GM23338 (cell line): ENCODE measurements around the gene LRRN4. TPM values are rescaled to one million over a fixed set of nuclear protein-coding genes. Genes with fewer than 3 reads are reported as not detected.

Experiments
- ATAC-seq: fragments of 200-7000 bp; cut with Tn5 transposase; 3 replicates; pipeline ENCODE4 v1.9.1; 2020
- DNase-seq: peaks from one replicate; pipeline ENCODE4 v3.0.0-alpha.2; 2015; ENCODE audit warnings: low spot score
- H2AFZ ChIP-seq: fragments of 200-600 bp; sonication (generic); 2 replicates; pipeline ENCODE4 v1.8.0; 2016; ENCODE audit warnings: antibody characterized with exemption, mild to moderate bottlenecking, moderate library complexity
- H3F3A ChIP-seq: fragments of 200-600 bp; sonication (generic); replicated peaks from 2 replicates; pipeline ENCODE4 v1.8.0; 2017; ENCODE audit warnings: antibody characterized with exemption, mixed run types, low read depth
- H3K27ac ChIP-seq: fragments of 200-600 bp; sonication (generic); 2 replicates; pipeline ENCODE4 v1.6.1; 2016; ENCODE audit warnings: low read depth
- H3K27me3 ChIP-seq: fragments of 200-600 bp; sonication (generic); 2 replicates; pipeline ENCODE4 v1.8.0; 2016; ENCODE audit warnings: mild to moderate bottlenecking, mixed run types, moderate library complexity; ENCODE audit not compliant: insufficient read depth
- H3K36me3 ChIP-seq: fragments of 200-600 bp; sonication (generic); 2 replicates; pipeline ENCODE4 v1.8.0; 2016; ENCODE audit warnings: mild to moderate bottlenecking; ENCODE audit not compliant: insufficient read depth
- H3K4me1 ChIP-seq: fragments of 200-600 bp; sonication (generic); 2 replicates; pipeline ENCODE4 v1.8.0; 2016; ENCODE audit warnings: mild to moderate bottlenecking, moderate library complexity; ENCODE audit not compliant: insufficient read depth
- H3K4me2 ChIP-seq: fragments of 200-600 bp; sonication (generic); 2 replicates; pipeline ENCODE4 v1.7.1; 2017; ENCODE audit warnings: mixed run types
- H3K4me3 ChIP-seq: fragments of 200-600 bp; sonication (generic); 2 replicates; pipeline ENCODE4 v1.6.1; 2016; ENCODE audit warnings: mixed run types
- H3K79me2 ChIP-seq: fragments of 200-600 bp; sonication (generic); replicated peaks from 2 replicates; pipeline ENCODE4 v1.8.0; 2017; ENCODE audit warnings: mild to moderate bottlenecking; ENCODE audit not compliant: insufficient read depth
- H3K9me2 ChIP-seq: fragments of 200-600 bp; sonication (generic); 2 replicates; pipeline ENCODE4 v1.8.0; 2017; ENCODE audit not compliant: insufficient read depth
- H4K20me1 ChIP-seq: fragments of 200-600 bp; sonication (generic); replicated peaks from 2 replicates; pipeline ENCODE4 v1.8.0; 2017; ENCODE audit warnings: mild to moderate bottlenecking; ENCODE audit not compliant: insufficient read depth
- H3K27ac Mint-ChIP-seq: 2 replicates; pipeline ENCODE4 v1.8.0; 2020; ENCODE audit warnings: inconsistent platforms, mild to moderate bottlenecking, moderate library complexity, mixed read lengths
- H3K27me3 Mint-ChIP-seq: 3 replicates; pipeline ENCODE4 v1.8.0; 2022; ENCODE audit warnings: low read depth, mild to moderate bottlenecking, moderate library complexity, mixed read lengths, inconsistent platforms; ENCODE audit not compliant: insufficient read depth, poor library complexity
- H3K36me3 Mint-ChIP-seq: 3 replicates; pipeline ENCODE4 v1.8.0; 2021; ENCODE audit warnings: low read depth, mild to moderate bottlenecking, inconsistent platforms, moderate library complexity, mixed read lengths
- H3K4me1 Mint-ChIP-seq: 3 replicates; pipeline ENCODE4 v1.8.0; 2020; ENCODE audit warnings: mild to moderate bottlenecking, inconsistent platforms, mixed read lengths
- H3K4me3 Mint-ChIP-seq: 3 replicates; pipeline ENCODE4 v1.8.0; 2021; ENCODE audit warnings: moderate library complexity, mild to moderate bottlenecking, inconsistent platforms, mixed read lengths
- H3K9me3 Mint-ChIP-seq: 3 replicates; pipeline ENCODE4 v1.8.0; 2020; ENCODE audit warnings: moderate library complexity, mild to moderate bottlenecking, inconsistent platforms, mixed read lengths
- CREB1 ChIP-seq: fragments of 250-450 bp; sonication (Bioruptor Pico); IDR thresholded peaks from 2 replicates; pipeline ENCODE4 v1.5.0; 2020; ENCODE audit warnings: low read depth, mild to moderate bottlenecking, moderate library complexity
- EZH2phosphoT487 ChIP-seq: fragments of 200-600 bp; sonication (generic); IDR thresholded peaks from one replicate; pipeline ENCODE4 v1.8.1; 2018; ENCODE audit warnings: antibody characterized with exemption; ENCODE audit not compliant: unreplicated experiment
- JUNB ChIP-seq: IDR thresholded peaks from one replicate; pipeline ENCODE4 v1.6.1; 2016; ENCODE audit warnings: antibody characterized with exemption; ENCODE audit not compliant: unreplicated experiment
- NANOG ChIP-seq: IDR thresholded peaks from 2 replicates; pipeline ENCODE4 v1.6.1; 2016; ENCODE audit warnings: antibody characterized with exemption, borderline replicate concordance
- POLR2AphosphoS5 ChIP-seq: IDR thresholded peaks from 2 replicates; pipeline ENCODE4 v1.6.1; 2016; ENCODE audit warnings: antibody characterized with exemption, low read depth
- ZNF114 ChIP-seq: fragments of 250-450 bp; sonication (Bioruptor Pico); IDR thresholded peaks from 2 replicates; pipeline ENCODE4 v1.5.0; 2020; ENCODE audit warnings: mild to moderate bottlenecking, moderate library complexity
- ZNF331 ChIP-seq: fragments of 250-450 bp; sonication (Bioruptor Pico); IDR thresholded peaks from 2 replicates; pipeline ENCODE4 v1.5.0; 2020; ENCODE audit warnings: low read depth, mild to moderate bottlenecking, moderate library complexity
- polyA plus RNA-seq: library from polyadenylated mRNA; unstranded; fragments of >200 nt; fragmentation: Nextera tagmentation; extraction: Ambion mirVana; gene quantifications from 2 replicates; pipeline ENCODE4 v1.2.1, GENCODE V29; 2016
- total RNA-seq: library from RNA; depleted of rRNA; stranded (reverse); fragments of >200 nt; shearing (Covaris generic); gene quantifications from 2 replicates; pipeline ENCODE4 v1.2.3, GENCODE V29; 2014
- TF ChIP-seq, protein P1 (sequence below): fragments of 250-450 bp; sonication (Bioruptor Pico); IDR thresholded peaks from 2 replicates; pipeline ENCODE4 v1.5.0; 2020; ENCODE audit warnings: mild to moderate bottlenecking, moderate library complexity
- TF ChIP-seq, protein P2 (sequence below), 2 experiments: fragments of 200-600 bp in 1 of 2; sonication (generic) in 1 of 2; conservative IDR thresholded peaks; 2 replicates each; pipeline versions ENCODE4 v1.5.1 to v1.6.1; 2016 to 2017; ENCODE audit warnings: antibody characterized with exemption in 2 of 2, low read depth in 2 of 2, mild to moderate bottlenecking in 2 of 2, moderate library complexity in 1 of 2
- TF ChIP-seq, protein P3 (sequence below): IDR thresholded peaks from 2 replicates; pipeline ENCODE4 v1.6.1; 2016; ENCODE audit warnings: antibody characterized with exemption

The LRRN4 gene
- total and polyA plus RNA-seq, 2 experiments from 2014 or later, result 0.21 to 2.2 TPM

DNA sequence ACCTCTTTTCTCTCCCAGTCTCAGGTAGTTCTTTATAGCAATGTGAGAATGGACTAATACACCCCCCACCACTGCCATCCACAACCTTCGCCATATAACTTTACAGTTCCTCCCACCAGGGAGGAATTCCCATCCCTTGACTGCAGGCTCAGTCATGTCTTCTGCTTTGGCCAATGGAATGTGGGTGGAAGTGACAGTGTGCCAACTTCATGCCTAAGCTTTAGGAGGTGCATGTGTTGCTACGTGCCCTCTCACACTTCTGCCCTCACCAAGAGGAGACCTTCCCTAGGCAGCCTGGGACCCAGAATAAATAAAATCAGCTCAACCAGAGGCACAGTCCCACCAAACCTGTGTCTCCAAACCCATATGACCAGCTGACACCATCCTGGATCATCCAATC, 33.0 kb upstream of the LRRN4 start (continued):
- TF ChIP-seq, protein P1, sequence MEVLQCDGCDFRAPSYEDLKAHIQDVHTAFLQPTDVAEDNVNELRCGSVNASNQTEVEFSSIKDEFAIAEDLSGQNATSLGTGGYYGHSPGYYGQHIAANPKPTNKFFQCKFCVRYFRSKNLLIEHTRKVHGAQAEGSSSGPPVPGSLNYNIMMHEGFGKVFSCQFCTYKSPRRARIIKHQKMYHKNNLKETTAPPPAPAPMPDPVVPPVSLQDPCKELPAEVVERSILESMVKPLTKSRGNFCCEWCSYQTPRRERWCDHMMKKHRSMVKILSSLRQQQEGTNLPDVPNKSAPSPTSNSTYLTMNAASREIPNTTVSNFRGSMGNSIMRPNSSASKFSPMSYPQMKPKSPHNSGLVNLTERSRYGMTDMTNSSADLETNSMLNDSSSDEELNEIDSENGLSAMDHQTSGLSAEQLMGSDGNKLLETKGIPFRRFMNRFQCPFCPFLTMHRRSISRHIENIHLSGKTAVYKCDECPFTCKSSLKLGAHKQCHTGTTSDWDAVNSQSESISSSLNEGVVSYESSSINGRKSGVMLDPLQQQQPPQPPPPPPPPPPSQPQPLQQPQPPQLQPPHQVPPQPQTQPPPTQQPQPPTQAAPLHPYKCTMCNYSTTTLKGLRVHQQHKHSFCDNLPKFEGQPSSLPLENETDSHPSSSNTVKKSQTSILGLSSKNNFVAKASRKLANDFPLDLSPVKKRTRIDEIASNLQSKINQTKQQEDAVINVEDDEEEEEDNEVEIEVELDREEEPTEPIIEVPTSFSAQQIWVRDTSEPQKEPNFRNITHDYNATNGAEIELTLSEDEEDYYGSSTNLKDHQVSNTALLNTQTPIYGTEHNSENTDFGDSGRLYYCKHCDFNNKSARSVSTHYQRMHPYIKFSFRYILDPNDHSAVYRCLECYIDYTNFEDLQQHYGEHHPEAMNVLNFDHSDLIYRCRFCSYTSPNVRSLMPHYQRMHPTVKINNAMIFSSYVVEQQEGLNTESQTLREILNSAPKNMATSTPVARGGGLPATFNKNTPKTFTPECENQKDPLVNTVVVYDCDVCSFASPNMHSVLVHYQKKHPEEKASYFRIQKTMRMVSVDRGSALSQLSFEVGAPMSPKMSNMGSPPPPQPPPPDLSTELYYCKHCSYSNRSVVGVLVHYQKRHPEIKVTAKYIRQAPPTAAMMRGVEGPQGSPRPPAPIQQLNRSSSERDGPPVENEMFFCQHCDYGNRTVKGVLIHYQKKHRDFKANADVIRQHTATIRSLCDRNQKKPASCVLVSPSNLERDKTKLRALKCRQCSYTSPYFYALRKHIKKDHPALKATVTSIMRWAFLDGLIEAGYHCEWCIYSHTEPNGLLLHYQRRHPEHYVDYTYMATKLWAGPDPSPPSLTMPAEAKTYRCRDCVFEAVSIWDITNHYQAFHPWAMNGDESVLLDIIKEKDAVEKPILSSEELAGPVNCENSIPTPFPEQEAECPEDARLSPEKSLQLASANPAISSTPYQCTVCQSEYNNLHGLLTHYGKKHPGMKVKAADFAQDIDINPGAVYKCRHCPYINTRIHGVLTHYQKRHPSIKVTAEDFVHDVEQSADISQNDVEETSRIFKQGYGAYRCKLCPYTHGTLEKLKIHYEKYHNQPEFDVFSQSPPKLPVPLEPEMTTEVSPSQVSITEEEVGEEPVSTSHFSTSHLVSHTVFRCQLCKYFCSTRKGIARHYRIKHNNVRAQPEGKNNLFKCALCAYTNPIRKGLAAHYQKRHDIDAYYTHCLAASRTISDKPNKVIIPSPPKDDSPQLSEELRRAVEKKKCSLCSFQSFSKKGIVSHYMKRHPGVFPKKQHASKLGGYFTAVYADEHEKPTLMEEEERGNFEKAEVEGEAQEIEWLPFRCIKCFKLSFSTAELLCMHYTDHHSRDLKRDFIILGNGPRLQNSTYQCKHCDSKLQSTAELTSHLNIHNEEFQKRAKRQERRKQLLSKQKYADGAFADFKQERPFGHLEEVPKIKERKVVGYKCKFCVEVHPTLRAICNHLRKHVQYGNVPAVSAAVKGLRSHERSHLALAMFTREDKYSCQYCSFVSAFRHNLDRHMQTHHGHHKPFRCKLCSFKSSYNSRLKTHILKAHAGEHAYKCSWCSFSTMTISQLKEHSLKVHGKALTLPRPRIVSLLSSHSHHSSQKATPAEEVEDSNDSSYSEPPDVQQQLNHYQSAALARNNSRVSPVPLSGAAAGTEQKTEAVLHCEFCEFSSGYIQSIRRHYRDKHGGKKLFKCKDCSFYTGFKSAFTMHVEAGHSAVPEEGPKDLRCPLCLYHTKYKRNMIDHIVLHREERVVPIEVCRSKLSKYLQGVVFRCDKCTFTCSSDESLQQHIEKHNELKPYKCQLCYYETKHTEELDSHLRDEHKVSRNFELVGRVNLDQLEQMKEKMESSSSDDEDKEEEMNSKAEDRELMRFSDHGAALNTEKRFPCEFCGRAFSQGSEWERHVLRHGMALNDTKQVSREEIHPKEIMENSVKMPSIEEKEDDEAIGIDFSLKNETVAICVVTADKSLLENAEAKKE (CRISPR knock-in tag), result no peak
- no peak for TF ChIP-seq POLR2AphosphoS5
- no peak for TF ChIP-seq JUNB
- no peak for TF ChIP-seq ZNF331 (CRISPR knock-in tag)

DNA sequence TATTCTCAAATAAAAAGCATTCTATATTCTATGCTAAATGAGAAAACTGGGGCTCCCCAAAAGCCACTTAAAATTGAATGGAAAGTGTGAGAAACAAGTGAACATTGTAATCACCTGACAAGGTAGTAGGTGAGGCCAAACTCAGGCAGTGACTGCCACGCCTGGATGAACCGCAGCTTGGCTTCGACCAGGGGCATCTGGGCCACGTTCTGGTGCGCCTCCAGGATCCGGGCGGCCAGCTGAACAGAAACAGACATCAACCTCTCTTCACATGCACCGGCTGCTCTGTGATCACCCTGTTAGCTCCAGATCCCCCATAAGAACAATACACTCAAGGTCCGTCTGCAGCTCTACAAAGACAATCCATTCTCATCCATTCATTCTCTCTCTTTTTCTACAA, 30.1 kb upstream of the LRRN4 start:
- Histone ChIP-seq H3F3A (no peaks in the 10 kb centered on the region; the same call in 1 of the 2 replicates), H3K4me3 (no peak overlapping the region), H3K27ac (no peak overlapping the region), H3K36me3 (peaks cover 7% of the 10 kb centered on the region), H4K20me1 (no peaks in the 10 kb centered on the region), H3K79me2 (no peaks in the 10 kb centered on the region), H3K4me2 (no peak overlapping the region), H2AFZ (no peak overlapping the region), H3K9me2 (no peaks in the 10 kb centered on the region), H3K4me1 (no peaks in the 10 kb centered on the region), H3K27me3 (no peaks in the 10 kb centered on the region)
- ATAC-seq (no peak), DNase-seq (no peak)
- H3K27me3 Mint-ChIP-seq, result no peaks in the 10 kb centered on the region
- no peak overlapping the region for H3K27ac Mint-ChIP-seq
- H3K9me3 Mint-ChIP-seq, result no peaks in the 10 kb centered on the region
- no peak overlapping the region for H3K4me3 Mint-ChIP-seq
- H3K36me3 Mint-ChIP-seq, result peaks cover 42% of the 10 kb centered on the region
- H3K4me1 Mint-ChIP-seq, result no peaks in the 10 kb centered on the region
- TF ChIP-seq ZNF114 (CRISPR knock-in tag), result no peak
- TF ChIP-seq, protein P2, sequence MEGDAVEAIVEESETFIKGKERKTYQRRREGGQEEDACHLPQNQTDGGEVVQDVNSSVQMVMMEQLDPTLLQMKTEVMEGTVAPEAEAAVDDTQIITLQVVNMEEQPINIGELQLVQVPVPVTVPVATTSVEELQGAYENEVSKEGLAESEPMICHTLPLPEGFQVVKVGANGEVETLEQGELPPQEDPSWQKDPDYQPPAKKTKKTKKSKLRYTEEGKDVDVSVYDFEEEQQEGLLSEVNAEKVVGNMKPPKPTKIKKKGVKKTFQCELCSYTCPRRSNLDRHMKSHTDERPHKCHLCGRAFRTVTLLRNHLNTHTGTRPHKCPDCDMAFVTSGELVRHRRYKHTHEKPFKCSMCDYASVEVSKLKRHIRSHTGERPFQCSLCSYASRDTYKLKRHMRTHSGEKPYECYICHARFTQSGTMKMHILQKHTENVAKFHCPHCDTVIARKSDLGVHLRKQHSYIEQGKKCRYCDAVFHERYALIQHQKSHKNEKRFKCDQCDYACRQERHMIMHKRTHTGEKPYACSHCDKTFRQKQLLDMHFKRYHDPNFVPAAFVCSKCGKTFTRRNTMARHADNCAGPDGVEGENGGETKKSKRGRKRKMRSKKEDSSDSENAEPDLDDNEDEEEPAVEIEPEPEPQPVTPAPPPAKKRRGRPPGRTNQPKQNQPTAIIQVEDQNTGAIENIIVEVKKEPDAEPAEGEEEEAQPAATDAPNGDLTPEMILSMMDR (conservative IDR thresholded peaks at IDR 0.05; ENCODE audit: low read depth in 2 of 2), result no peak
- no peak for TF ChIP-seq NANOG
- TF ChIP-seq, protein P3, sequence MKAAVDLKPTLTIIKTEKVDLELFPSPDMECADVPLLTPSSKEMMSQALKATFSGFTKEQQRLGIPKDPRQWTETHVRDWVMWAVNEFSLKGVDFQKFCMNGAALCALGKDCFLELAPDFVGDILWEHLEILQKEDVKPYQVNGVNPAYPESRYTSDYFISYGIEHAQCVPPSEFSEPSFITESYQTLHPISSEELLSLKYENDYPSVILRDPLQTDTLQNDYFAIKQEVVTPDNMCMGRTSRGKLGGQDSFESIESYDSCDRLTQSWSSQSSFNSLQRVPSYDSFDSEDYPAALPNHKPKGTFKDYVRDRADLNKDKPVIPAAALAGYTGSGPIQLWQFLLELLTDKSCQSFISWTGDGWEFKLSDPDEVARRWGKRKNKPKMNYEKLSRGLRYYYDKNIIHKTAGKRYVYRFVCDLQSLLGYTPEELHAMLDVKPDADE, result no peak
- no peak for TF ChIP-seq CREB1
- no peak for TF ChIP-seq EZH2phosphoT487
